ENCODE data around the gene KLHL36. TPM values are rescaled to one million over a fixed set of nuclear protein-coding genes. Genes with fewer than 3 reads are reported as not detected.
"Not testable (repeated sequence)": the region's sequence is repeated elsewhere in the genome, so short reads cannot be mapped to it uniquely, and the experiment has no call there.

The KLHL36 gene
- total RNA-seq, 2 experiments from 2014 or later = 31.1 to 43.2 TPM

DNA sequence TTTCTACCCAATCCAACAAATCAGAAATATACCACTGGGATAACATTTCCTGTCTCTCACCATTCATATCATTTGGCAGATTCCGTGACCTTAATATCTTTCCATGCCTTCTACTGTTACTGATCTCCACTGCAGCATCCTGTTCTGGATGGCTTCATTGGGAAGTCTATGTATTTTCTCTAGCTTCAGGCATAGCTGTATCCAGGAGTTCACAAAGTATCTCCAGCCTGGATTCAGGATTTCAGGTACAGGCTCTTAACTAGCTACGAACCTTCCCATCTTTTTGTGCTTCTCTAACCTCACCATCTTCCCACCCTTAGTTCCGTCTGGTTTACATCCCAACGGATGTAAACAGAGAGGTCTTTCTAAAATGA lies 36.3 kb downstream of the KLHL36 start:
- no peak overlapping the region for H3K27ac Mint-ChIP-seq
- peaks cover 3% of the 10 kb centered on the region for H3K27me3 Mint-ChIP-seq
- ChIA-PET CTCF (interaction anchor here (0.9 to 1.7 kb wide), 5 partner anchors 9 to 268 kb away, joined by 3 to 9 read pairs (median 4); no protein-coding TSS in a partner anchor), POLR2A (interaction anchor here (1.1 kb wide), 1 partner anchor 17 kb away, joined by 4 read pairs; no protein-coding TSS in a partner anchor)
- intact Hi-C loops (cut with DNase I, micrococcal nuclease) = no loop called here
- no peak overlapping the region for H3K4me3 Mint-ChIP-seq
- DNase-seq = no peak
- ATAC-seq = no peak
- H3K9me3 Mint-ChIP-seq (ENCODE audit: low read depth) = no peaks in the 10 kb centered on the region
- H3K36me3 Mint-ChIP-seq (ENCODE audit: low read depth) = no peaks in the 10 kb centered on the region
- H3K4me1 Mint-ChIP-seq = peaks cover 4% of the 10 kb centered on the region

DNA sequence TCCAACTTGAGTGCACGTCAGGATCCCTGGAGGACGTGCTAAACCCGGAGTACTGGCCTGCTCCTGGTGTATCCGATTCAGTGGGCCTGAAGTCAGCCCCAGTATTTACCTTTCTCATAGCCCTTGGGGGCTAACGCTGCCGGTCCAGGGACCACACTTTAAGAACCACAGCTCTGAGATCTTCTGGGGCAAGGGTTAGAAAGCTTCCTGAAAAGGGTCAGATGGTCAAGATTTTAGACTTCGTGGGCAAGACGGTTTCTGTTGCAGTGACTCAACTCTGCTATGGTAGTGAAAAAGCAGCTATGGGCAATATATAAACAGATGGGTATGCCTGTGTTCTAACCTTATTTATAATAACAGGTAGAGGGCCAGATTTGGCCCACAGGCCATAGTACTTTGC lies 36.9 kb downstream of the KLHL36 start:
- Mint-ChIP-seq H3K9me3 (ENCODE audit: low read depth) (no peaks in the 10 kb centered on the region), H3K4me1 (peaks cover 4% of the 10 kb centered on the region), H3K4me3 (no peak overlapping the region), H3K36me3 (ENCODE audit: low read depth) (no peaks in the 10 kb centered on the region), H3K27ac (no peak overlapping the region), H3K27me3 (peaks cover 5% of the 10 kb centered on the region)
- ATAC-seq = no peak
- no peak for DNase-seq
- ChIA-PET POLR2A (interaction anchor here (1.1 kb wide), 1 partner anchor 16 kb away, joined by 4 read pairs; no protein-coding TSS in a partner anchor), CTCF (interaction anchor here (0.9 to 1.7 kb wide), 4 partner anchors 9 to 267 kb away, joined by 3 to 9 read pairs (median 4); no protein-coding TSS in a partner anchor)
- intact Hi-C loops (cut with DNase I, micrococcal nuclease) = no loop called here

DNA sequence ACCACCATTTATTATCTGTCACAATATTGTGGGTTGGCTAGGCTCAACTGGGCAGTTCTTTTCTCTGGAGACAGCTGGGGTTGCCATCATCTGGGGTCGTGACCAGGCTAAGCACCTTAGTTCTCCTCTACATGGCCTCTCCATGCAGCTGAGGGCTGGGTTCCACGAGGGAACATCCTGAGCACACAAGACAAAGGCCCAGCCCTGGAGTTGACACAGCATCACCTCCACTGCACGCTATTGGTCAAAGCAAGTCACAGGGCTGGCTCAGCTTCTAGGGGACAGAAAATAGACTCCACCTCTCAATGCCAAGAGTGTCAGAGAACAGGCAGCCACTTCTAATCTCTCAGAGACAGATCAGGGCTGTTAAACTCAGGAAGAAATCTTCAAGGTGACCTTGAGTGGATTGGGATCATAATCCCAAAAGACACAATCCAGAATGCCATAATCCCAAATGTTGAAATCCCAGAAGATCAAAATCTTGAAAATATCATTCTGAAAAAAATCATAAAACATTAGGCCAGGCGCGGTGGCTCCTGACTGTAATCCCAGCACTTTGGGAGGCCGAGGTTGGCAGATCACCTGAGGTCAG lies 38.5 kb downstream of the KLHL36 start:
- Mint-ChIP-seq H3K36me3 (ENCODE audit: low read depth) (no peaks in the 10 kb centered on the region), H3K4me1 (peaks cover 4% of the 10 kb centered on the region), H3K27me3 (peaks cover 5% of the 10 kb centered on the region), H3K4me3 (no peak overlapping the region), H3K27ac (no peak overlapping the region), H3K9me3 (ENCODE audit: low read depth) (no peaks in the 10 kb centered on the region)
- intact Hi-C loops (cut with DNase I, micrococcal nuclease) = no loop called here
- ATAC-seq = no peak
- ChIA-PET CTCF (interaction anchor here (0.9 to 1.8 kb wide), 5 partner anchors 14 to 52 kb away, joined by 4 to 13 read pairs (median 5); no protein-coding TSS in a partner anchor), POLR2A (no interaction called here)
- DNase-seq = no peak

DNA sequence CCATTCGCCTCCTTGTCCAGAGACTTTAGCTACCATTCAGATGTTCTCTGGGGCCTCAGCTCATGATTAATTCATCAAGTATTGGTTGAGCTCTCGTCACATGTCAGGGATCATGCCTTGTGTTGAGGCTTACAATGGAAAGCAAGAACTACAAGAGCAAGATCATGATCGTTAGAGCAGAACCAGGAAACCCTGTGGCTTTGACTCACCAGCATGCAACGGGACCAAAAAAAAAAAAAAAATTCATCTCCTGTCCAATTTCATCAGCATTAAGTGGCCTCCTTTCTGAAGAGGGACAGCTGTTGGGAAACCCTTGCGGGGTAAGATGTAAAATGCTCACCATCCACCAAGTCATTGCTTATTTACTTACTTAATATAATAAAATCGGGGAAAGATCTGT lies 39.4 kb downstream of the KLHL36 start:
- ATAC-seq (peak; percentile 89), DNase-seq (peak; percentile 14)
- ChIA-PET CTCF (interaction anchor here (0.5 to 1.8 kb wide), 11 partner anchors 15 to 431 kb away, joined by 3 to 13 read pairs (median 4); no protein-coding TSS in a partner anchor), POLR2A (no interaction called here)
- H3K36me3 Mint-ChIP-seq (ENCODE audit: low read depth) = no peaks in the 10 kb centered on the region
- peaks cover 4% of the 10 kb centered on the region for H3K4me1 Mint-ChIP-seq
- no peak overlapping the region for H3K4me3 Mint-ChIP-seq
- intact Hi-C loops (cut with DNase I, micrococcal nuclease) = no loop called here
- H3K9me3 Mint-ChIP-seq (ENCODE audit: low read depth) = no peaks in the 10 kb centered on the region
- H3K27me3 Mint-ChIP-seq = peaks cover 5% of the 10 kb centered on the region
- H3K27ac Mint-ChIP-seq = no peak overlapping the region

DNA sequence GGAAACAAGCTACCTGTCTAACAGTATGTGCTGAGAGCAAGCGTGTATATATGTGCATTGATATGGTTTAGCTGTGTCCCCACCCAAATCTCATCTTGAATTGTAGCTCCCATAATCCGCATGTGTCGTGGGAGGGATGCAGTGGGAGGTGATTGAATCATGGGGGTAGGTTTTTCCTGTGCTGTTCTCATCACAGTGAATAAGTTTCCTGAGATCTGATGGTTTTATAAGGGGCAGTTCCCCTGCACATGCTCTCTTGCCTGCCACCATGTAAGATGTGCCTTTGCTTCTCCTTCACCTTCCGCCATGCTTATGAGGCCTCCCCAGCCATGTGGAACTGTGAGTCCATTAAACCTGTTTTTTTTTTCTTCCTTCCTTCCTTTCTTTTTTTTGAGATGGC lies 39.9 kb downstream of the KLHL36 start:
- H3K4me3 Mint-ChIP-seq; H3K27ac Mint-ChIP-seq; ATAC-seq; POLR2A ChIA-PET; H3K27me3 Mint-ChIP-seq; H3K4me1 Mint-ChIP-seq; H3K9me3 Mint-ChIP-seq (ENCODE audit: low read depth); intact Hi-C loops (cut with DNase I, micrococcal nuclease); DNase-seq; H3K36me3 Mint-ChIP-seq (ENCODE audit: low read depth): not testable (repeated sequence)
- CTCF ChIA-PET = interaction anchor here (0.5 to 1.8 kb wide), 8 partner anchors 16 to 251 kb away, joined by 3 to 13 read pairs (median 4); no protein-coding TSS in a partner anchor

DNA sequence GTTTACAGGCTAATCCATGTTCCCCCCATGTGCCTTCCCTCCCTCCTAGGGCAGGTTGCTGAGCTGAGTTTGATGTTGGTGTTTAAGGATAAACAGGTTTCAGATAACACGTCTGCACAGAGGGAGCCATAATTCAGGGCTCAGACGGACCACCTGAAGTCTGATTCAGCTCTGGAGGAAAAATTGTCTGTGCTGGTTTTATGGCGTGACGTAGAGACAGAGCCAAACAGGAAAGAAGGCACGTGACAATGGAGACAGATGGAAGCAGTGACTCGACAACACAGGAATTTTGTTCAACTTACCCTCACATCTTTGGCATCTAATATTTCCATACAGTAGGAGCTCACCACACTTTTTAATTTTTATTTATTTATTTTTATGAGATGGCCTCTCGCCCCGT lies 40.8 kb downstream of the KLHL36 start:
- H3K27ac Mint-ChIP-seq = no peak overlapping the region

DNA sequence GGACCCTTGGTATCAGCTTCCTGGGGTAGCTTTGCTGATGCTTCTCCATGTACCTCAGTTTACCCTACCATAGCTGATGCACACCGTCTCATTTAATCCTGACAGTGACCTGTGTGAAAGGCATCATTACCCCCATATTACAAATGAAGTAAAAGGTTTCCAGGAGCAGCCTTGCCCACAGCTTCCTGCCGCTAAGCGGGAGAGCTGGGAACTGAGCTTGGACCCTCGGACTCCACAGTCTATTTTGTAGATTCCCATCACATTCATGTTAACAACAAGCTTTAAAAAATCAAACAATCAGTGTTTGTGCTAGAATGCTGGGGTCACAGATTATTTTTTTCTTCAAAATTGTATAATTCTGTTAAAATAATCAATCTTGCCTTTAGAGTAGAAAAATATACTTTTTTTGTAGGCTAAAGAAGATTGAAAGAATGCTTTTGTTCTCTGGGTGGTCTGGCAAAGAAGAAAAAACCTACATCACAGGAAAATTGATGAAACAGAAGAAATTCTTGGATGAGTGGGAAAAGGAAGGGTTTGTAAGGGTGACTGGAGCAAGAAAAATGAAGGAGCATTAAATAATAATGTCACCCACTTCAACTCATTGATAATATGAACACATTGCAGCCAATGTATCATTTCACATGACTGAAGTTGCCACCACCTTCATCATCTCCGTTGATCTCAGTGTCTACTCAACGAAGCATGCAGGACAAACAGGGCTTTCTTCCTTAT lies 41.9 kb downstream of the KLHL36 start:
- ATAC-seq = no peak
- H3K9me3 Mint-ChIP-seq (ENCODE audit: low read depth) = no peaks in the 10 kb centered on the region
- ChIA-PET POLR2A (no interaction called here), CTCF (interaction anchor here (0.9 to 1.3 kb wide), 7 partner anchors 13 to 538 kb away, joined by 3 to 5 read pairs (median 4); no protein-coding TSS in a partner anchor)
- no peaks in the 10 kb centered on the region for H3K36me3 Mint-ChIP-seq (ENCODE audit: low read depth)
- intact Hi-C loops (cut with DNase I, micrococcal nuclease) = no loop called here
- H3K27ac Mint-ChIP-seq = no peak overlapping the region
- DNase-seq = no peak
- no peak overlapping the region for H3K4me3 Mint-ChIP-seq
- H3K4me1 Mint-ChIP-seq = peaks cover 4% of the 10 kb centered on the region
- peaks cover 5% of the 10 kb centered on the region for H3K27me3 Mint-ChIP-seq

More for the DNA sequence above, 40.8 kb downstream of the KLHL36 start:
- H3K4me3 Mint-ChIP-seq = no peak overlapping the region
- H3K9me3 Mint-ChIP-seq (ENCODE audit: low read depth) = no peaks in the 10 kb centered on the region
- H3K36me3 Mint-ChIP-seq (ENCODE audit: low read depth) = no peaks in the 10 kb centered on the region
- DNase-seq (no peak), ATAC-seq (no peak)
- H3K4me1 Mint-ChIP-seq = peaks cover 4% of the 10 kb centered on the region
- intact Hi-C loops (cut with DNase I, micrococcal nuclease) = no loop called here
- H3K27me3 Mint-ChIP-seq = peaks cover 5% of the 10 kb centered on the region
- ChIA-PET POLR2A (no interaction called here), CTCF (interaction anchor here (1.0 to 1.3 kb wide), 5 partner anchors 16 to 539 kb away, joined by 3 to 5 read pairs (median 4); no protein-coding TSS in a partner anchor)

DNA sequence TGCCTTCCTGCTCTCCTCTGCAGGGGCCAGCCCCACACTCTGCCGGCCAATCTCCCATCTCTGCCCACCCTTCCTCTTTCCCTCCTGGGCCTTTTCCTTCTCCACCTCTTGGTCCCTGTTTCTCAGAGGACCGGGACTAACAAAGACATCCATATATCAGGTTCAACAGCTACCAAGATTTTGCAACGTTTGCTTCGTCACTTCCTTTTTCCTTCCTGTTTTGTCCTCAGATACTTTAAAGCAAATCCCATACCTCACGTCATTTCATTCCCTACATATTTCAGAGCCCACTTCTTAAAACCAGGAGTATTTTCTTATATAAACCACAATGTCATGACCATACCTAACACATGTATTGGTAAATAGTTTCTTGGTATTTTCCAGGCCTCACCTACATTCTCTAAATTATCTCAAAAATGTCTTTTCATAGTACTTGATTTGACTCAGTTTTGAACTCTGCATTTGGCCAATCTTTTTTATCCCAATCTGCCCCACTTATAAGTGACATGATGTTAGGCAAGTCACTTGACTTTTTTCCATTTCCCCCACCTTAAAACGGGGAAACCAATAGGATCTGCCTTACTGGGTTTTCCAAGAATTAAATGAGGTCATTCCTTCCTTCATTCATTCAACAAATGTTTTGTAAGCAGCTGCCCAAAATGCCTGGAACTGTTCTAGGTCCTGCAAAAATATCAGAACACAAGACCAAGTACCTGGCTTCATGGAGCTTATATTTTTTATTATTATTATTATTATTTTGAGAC lies 44.3 kb downstream of the KLHL36 start:
- ChIA-PET POLR2A (interaction anchor here (0.7 kb wide), 1 partner anchor 46 kb away, joined by 3 read pairs; no protein-coding TSS in a partner anchor), CTCF (interaction anchor here (0.9 kb wide), 1 partner anchor 34 kb away, joined by 3 read pairs; no protein-coding TSS in a partner anchor)
- ATAC-seq = no peak
- Mint-ChIP-seq H3K4me3 (no peak overlapping the region), H3K27me3 (peaks cover 5% of the 10 kb centered on the region), H3K27ac (no peak overlapping the region), H3K4me1 (peaks cover 2% of the 10 kb centered on the region), H3K9me3 (ENCODE audit: low read depth) (no peaks in the 10 kb centered on the region), H3K36me3 (ENCODE audit: low read depth) (no peaks in the 10 kb centered on the region)
- no peak for DNase-seq
- intact Hi-C loops (cut with DNase I, micrococcal nuclease) = no loop called here

DNA sequence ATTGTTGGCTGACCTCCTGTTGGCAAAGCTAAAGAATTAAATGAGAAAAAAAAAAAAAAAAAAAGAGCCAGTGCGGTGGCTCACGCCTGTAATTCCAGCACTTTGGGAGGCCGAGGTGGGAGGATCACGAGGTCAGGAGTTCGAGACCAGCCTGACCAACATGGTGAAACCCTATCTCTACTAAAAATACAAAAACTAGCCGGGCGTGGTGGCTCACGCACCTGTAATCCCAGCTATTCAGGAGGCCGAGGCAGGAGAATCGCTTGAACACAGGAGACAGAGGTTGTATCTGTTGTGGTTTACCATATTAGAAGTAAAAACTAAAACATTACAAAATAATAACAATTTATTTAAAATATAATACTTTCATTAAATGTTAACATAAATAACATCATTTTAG lies 45.6 kb downstream of the KLHL36 start:
- CTCF ChIA-PET = interaction anchor here (0.6 to 0.8 kb wide), 3 partner anchors 9 to 362 kb away, joined by 3 to 4 read pairs (median 3); no protein-coding TSS in a partner anchor
- H3K36me3 Mint-ChIP-seq (ENCODE audit: low read depth); POLR2A ChIA-PET; ATAC-seq; intact Hi-C loops (cut with DNase I, micrococcal nuclease); H3K9me3 Mint-ChIP-seq (ENCODE audit: low read depth); H3K4me1 Mint-ChIP-seq; H3K27ac Mint-ChIP-seq; H3K4me3 Mint-ChIP-seq; H3K27me3 Mint-ChIP-seq; DNase-seq: not testable (repeated sequence)

DNA sequence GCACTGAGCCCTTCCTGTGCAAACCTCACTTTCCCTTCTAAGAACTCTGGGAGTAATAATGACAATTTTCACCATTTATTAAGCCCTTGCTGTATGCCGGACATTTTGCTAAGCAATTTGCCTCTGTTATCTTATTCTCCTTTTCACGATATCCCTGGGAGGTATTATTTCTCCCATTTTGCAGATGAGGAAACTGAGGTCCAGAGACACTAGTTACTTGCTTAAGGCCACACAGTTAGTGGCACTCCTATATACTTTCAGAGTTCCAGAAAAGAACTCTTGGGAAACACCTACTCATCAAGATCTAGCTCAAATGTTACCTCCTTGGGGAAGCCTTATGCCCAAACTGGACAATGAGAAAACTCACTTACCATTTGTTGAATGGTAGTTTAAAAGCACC lies 46.7 kb downstream of the KLHL36 start:
- H3K4me1 Mint-ChIP-seq = peaks cover 9% of the 10 kb centered on the region
- no peak overlapping the region for H3K4me3 Mint-ChIP-seq
- DNase-seq (no peak), ATAC-seq (no peak)
- CTCF ChIA-PET = interaction anchor here (0.6 to 1.9 kb wide), 4 partner anchors 20 to 85 kb away, joined by 3 to 8 read pairs (median 3); no protein-coding TSS in a partner anchor
- no peaks in the 10 kb centered on the region for H3K36me3 Mint-ChIP-seq (ENCODE audit: low read depth)
- H3K9me3 Mint-ChIP-seq (ENCODE audit: low read depth) = no peaks in the 10 kb centered on the region
- intact Hi-C loops (cut with DNase I, micrococcal nuclease) = no loop called here
- POLR2A ChIA-PET = no interaction called here
- H3K27ac Mint-ChIP-seq = no peak overlapping the region
- H3K27me3 Mint-ChIP-seq = peaks cover under 1% of the 10 kb centered on the region

DNA sequence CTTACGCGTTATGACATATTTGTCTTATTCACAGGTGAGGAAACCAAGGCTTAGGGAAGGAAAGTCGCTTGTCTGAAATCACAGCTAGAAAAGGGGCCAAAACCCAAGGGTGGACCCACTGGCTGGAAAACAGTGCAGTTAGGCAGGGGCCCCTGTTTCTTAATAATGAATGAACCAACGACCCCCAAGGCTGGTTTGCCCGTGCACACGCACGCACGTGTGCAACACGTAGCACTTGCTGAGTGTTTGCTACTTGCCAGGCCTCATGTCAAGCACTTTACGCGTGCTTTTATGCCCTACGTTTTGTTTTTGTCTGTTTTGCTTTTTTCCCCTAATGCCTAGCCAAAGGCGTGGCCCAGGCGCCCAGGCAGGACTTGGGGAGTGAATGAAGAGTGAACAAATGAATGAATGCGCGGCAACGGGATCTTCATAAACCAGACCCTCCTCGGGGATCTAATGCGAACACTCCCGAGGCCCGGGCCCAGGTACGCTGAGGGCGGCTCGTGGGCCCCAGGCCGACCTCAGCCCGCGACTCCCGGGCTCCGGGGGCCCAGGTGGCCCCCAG lies 50.9 kb downstream of the KLHL36 start:
- intact Hi-C loops (cut with DNase I, micrococcal nuclease) = loop anchor here in 1 of 2 experiments (1.0 kb wide), 2 partner anchors 51 to 195 kb away; partner anchors contain the start of genes KLHL36 and MEAK7

More for the DNA sequence above, 50.9 kb downstream of the KLHL36 start:
- no peaks in the 10 kb centered on the region for H3K27me3 Mint-ChIP-seq
- peak overlapping the region; percentile 80 for H3K27ac Mint-ChIP-seq
- peaks cover 8% of the 10 kb centered on the region for H3K36me3 Mint-ChIP-seq (ENCODE audit: low read depth)
- ChIA-PET CTCF (interaction anchor here (0.8 kb wide), 1 partner anchor 97 kb away, joined by 3 read pairs; no protein-coding TSS in a partner anchor), POLR2A (no interaction called here)
- H3K4me1 Mint-ChIP-seq = peaks cover 32% of the 10 kb centered on the region
- H3K9me3 Mint-ChIP-seq (ENCODE audit: low read depth) = no peaks in the 10 kb centered on the region
- no peak for ATAC-seq
- peak; percentile 51 for DNase-seq
- peak overlapping the region; percentile 89 for H3K4me3 Mint-ChIP-seq
